ENCODE data around the gene KRT2. TPM values are rescaled to one million over a fixed set of nuclear protein-coding genes. Genes with fewer than 3 reads are reported as not detected.

KRT2 gene
- total and polyA plus RNA-seq, 9 of the 15 experiments (the other 6 are each of a cell fraction or from before 2014, with no cell fraction given), result 0.03 to 0.69 (median 0.07) TPM; not detected in 2

DNA sequence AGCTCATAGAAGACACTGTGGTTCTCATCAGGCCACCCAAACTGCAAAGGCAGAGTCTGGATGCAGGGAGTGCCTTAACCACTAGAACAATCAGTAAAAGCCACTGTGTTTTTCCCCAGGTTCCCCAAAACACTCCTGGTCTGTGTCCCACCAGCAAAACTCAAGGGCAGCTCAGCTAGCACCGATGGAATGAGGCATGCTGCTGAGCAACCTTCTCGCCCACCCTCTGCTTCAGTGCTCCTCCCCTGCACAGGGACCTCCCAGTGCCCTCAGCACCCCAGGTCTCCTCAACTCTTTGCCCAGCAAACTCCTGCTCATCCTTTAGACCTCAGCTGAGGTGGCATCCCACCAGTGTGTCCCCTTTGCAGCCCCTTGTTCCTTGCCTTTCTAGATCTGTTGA is 47.4 kb upstream of the KRT2 start:
- no peak overlapping the region for H2AFZ ChIP-seq (ENCODE audit: low read depth, low read length)
- 0 out of 5 replicates have a peak, but pooled peaks cover 0 to 3% of the 10 kb centered on the region in 2 experiments for H3K4me1 ChIP-seq (replicated peaks in 1 of 2; ENCODE audit: control insufficient read depth in 2 of 2, insufficient read depth in 2 of 2, low read length in 2 of 2)
- no peaks in the 10 kb centered on the region for H3K9me3 ChIP-seq (replicated peaks; ENCODE audit: control insufficient read depth, insufficient read depth, low read depth, low read length)
- BruUV-seq (replicated peaks), result no TSS peak
- ATAC-seq (no peak), FAIRE-seq (no peak), DNase-seq (ENCODE audit: extremely low read depth in 1 of 4, low spot score in 3 of 4) (no peak)
- intact Hi-C loops (cut with micrococcal nuclease), result loop anchor here (10.0 kb wide), 2 partner anchors 115 to 175 kb away; no protein-coding TSS in a partner anchor
- H3K27me3 ChIP-seq (ENCODE audit: control insufficient read depth in 2 of 2, insufficient read depth in 2 of 2, low read length in 2 of 2), result peaks cover 19 to 77% of the 10 kb centered on the region in 2 experiments; a peak in 4 of 5 replicates
- no peak overlapping the region for H3K9ac ChIP-seq (ENCODE audit: insufficient read depth in 1 of 2, low read depth in 2 of 2, low read length in 2 of 2)
- in situ Hi-C loops (cut with MboI), result no loop called here
- ChIA-PET CTCF (ENCODE audit: low intra/inter-chr PET ratio) (no interaction called here), POLR2A (no interaction called here)
- TF ChIP-seq RFX7 (CRISPR knock-in tag; IDR thresholded peaks at IDR 0.05) (no peak), RAD51 (IDR thresholded peaks at IDR 0.05; ENCODE audit: borderline replicate concordance, low read depth) (no peak), POLR2A (conservative IDR thresholded peaks at IDR 0.05) (no peak), ZNF239 (CRISPR knock-in tag; IDR thresholded peaks at IDR 0.05) (no peak), ZNF707 (CRISPR knock-in tag; conservative IDR thresholded peaks at IDR 0.05) (no peak), TGIF2 (CRISPR knock-in tag; IDR thresholded peaks at IDR 0.05) (no peak)
- TF ChIP-seq, protein P1, sequence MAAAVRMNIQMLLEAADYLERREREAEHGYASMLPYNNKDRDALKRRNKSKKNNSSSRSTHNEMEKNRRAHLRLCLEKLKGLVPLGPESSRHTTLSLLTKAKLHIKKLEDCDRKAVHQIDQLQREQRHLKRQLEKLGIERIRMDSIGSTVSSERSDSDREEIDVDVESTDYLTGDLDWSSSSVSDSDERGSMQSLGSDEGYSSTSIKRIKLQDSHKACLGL (CRISPR knock-in tag; IDR thresholded peaks at IDR 0.05; ENCODE audit: borderline replicate concordance, poor library complexity, severe bottlenecking), result no peak
- TF ChIP-seq, protein P2, sequence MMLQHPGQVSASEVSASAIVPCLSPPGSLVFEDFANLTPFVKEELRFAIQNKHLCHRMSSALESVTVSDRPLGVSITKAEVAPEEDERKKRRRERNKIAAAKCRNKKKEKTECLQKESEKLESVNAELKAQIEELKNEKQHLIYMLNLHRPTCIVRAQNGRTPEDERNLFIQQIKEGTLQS (IDR thresholded peaks at IDR 0.05), result no peak
- TF ChIP-seq, protein P2 (CRISPR knock-in tag; conservative IDR thresholded peaks at IDR 0.05), result no peak
- 0 out of 2 replicates have a peak, but pooled peaks cover 5% of the 10 kb centered on the region for H4K20me1 ChIP-seq (replicated peaks; ENCODE audit: control insufficient read depth, insufficient read depth, low read length)
- H3K4me2 ChIP-seq (ENCODE audit: insufficient read depth, low read length), result no peak overlapping the region
- no peaks in the 10 kb centered on the region for H3K9me1 ChIP-seq (ENCODE audit: control insufficient read depth, insufficient read depth, low read length)
- H3K27ac ChIP-seq (ENCODE audit: extremely low read depth, low read depth, low read length), result no peak overlapping the region
- H3K4me3 ChIP-seq, result no peak overlapping the region
- H3K79me2 ChIP-seq (ENCODE audit: control insufficient read depth, insufficient read depth, low read length), result no peaks in the 10 kb centered on the region
- no peaks in the 10 kb centered on the region for H3K36me3 ChIP-seq (ENCODE audit: control insufficient read depth, insufficient read depth, low read length)
- 0% methylated on average over 2 of the region's 2 CpGs for WGBS (ENCODE audit: insufficient coverage, low coverage, missing lambda C conversion rate)

Data from K562 (cell line).